Epidermal melanocyte (primary cell): ENCODE measurements around the gene TPSG1.
"Not testable (repeated sequence)": the region's sequence is repeated elsewhere in the genome, so short reads cannot be mapped to it uniquely, and the experiment has no call there.

Experiments
- DNase-seq: peaks from one replicate; pipeline ENCODE4 v3.0.0; 2011; ENCODE audit warnings: low spot score; ENCODE audit not compliant: insufficient read length

TPSG1 gene

DNA sequence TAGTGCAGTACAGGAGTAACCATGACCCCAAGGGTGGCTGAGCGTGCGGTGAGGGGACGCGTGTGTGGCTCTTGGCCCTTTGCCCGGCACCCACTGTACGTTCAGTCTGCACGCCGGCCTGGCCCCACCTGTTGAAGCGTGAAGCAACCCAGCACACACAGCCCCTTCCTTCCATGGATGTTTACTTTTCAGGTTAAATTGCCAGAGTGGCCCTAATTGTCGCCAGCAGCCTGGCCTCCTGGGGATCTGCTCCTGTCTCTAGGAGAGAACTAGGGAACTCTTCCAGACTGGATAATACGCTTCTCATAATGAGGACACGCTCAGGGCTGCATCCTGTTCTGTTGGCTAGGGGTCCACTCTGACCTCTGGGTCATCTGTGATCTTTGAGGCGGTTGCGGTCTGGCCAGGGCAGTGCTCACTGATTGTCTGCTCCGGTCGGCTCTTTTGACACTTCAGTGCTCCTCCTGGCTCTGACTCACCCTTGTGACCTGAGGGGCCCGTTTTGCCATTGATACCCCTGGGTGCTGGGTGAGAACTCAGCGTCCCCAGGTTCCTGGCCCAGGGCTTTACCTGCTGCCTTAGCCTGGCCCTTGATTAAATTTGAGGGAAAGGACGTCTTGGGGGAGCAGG is 27.7 kb downstream of the TPSG1 start:
- DNase-seq = no peak

DNA sequence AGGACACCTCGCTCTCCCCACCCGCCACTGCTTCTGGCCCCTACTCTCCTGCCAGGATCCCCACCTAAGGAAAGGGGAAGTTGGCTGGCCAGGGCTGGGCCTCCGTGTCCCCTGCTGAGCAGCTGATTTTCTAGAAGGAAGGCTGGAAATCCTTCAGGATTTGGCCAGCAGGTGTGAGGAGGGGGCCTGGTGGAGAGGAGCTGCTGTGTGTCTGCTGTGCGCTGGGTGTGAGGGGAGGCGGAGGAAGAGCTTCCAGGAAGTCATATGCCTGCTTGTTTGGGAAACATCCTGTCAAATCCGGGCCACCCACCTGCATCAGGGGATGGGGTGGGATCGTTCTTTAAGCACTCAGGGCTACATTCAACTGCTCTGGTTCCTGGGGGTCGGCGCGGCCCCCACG is 28.6 kb downstream of the TPSG1 start:
- no peak for DNase-seq

DNA sequence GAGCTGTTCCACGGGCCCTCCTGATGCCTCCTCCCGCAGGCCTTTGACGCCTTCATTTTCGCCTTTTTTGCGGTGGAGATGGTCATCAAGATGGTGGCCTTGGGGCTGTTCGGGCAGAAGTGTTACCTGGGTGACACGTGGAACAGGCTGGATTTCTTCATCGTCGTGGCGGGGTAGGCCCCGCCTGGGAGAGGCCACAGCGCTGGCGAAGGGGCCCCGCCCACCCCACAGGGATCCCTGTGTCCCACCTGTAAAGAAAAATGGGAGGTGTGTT is 29.7 kb downstream of the TPSG1 start:
- DNase-seq = no peak

DNA sequence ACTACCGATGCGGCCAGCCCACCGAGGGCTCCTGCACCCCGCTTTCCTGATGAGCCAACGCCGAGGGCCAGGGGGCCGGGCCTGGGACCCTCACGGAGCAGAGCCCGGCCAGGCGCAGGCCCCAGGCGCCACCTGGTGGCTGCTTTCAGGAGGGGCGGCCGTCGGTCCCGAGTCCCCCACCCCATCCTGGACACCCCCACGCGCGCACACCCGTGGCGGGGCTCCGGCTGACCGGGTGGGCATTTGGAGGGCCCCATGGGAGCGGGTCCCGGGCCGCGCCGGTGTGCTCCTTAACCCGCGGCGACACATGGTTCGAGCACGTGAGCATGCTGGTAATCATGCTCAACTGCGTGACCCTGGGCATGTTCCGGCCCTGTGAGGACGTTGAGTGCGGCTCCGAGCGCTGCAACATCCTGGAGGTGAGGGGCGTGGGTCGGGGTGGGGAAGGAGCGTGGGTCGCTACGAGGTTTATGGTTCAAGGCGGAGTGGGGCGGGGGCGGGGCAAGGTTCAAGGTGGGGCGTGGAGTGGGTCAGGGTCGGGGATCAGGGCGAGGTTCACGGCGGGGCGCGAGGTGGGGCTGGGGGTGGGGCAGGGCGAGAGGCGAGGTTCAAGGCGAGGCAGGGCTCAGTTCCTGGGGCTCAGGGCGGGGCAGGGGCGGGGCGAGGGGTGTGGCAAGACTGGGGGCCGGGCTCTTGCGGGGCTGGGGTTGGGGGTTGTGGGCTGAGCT is 30.2 kb downstream of the TPSG1 start:
- no peak for DNase-seq

DNA sequence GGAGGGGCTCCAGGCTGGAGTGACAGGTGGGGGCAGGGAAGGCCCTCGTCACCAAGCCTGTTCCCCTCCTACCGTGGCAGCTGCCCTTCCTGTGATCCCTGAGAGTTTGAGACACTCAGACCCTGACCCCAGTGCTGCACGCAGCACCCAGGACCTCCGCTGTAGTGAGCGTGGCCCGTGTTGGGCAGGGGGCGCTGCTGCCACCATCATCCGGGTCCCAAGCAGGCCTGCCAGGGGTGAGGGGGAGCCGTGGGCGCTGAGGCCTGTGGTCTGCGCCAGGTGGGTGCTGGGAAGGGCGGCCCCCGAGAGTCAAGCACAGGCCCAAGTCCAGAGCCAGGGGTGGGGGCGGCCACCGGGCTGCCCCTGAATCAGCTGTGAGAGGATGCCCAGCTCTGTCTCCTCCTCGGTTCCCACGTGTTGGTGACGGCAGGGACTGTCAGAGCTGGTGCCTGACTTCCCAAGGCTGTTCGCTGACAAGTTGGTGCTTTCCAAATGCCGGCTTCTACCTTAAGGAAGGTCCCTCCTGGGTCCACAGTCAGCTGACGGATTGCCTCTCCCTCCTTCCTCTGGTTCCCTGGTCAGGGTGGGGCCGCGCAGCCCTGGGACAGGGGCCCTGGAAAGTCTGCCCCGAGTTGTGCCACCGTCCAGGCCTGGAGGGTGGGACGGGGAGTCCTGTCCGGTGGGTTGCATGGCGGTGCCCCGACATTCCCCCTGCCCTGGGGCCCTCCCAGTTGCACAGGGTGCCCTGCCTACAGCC is 31.1 kb downstream of the TPSG1 start:
- DNase-seq = no peak

DNA sequence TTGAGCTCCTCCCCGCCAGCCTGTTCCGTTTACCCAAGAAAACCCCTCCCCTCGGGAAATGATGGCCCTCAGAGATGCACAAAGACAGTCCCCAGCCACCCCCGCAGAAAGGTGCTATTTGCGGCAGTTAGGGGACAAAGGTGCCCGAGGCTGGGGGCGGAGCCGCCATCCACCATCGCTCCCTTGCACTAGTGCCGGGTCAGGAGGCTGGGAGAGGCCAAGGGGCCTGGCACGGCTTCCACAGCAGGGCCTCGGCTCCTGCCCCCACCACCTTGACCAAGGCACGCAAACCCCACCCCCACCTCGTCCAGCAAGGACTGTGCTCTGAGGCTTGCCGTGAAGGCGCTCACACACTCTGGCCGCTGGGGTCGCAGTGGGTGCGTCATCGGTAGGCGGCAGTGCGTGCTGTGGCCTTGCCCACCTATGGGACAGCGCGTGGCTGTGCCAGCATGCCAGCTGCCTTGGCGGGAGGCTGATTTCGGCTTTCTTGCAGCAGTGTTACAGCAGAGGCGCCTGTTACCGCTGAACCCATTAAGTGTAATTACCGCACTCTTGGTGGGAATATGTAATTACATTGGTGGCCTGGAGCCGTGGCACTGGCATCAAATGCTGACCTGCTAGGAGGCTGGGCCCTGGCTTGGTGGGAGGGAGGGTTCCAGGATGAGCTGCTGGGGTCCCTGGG is 31.8 kb downstream of the TPSG1 start:
- DNase-seq = no peak

DNA sequence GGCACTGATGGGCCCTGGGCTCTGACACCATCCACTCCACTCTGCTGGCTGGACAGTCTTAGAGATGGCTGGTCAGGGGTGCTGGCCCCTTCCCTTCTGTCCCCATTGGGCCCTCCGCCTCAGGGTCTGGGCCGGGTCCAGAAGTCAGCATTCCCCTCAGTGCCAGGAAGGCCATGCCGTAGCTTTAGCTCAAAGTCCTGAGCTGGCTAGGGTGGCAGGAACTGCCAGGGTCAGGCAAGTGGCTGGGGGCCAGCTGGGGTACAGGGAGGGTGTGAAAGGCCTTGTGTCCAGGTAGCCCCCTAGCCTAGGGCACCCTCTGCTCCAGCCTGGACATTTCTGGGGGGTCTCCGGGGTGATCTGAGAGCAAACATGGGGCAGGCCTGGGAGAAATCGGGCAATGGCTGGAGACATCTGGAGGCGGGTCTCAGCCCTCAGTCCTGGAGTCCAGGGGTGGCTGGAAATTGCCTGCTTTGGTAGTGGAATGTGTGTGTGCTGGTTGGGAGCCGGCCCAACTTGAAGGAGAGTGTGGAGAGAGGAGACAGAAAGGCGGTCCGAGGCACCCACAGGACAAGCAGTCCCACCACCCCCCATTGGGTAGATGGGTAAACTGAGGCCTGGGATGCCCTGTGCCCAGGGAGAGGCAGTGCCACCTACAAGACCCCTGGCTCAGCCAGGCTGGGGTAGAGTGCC is 32.5 kb downstream of the TPSG1 start:
- no peak for DNase-seq

DNA sequence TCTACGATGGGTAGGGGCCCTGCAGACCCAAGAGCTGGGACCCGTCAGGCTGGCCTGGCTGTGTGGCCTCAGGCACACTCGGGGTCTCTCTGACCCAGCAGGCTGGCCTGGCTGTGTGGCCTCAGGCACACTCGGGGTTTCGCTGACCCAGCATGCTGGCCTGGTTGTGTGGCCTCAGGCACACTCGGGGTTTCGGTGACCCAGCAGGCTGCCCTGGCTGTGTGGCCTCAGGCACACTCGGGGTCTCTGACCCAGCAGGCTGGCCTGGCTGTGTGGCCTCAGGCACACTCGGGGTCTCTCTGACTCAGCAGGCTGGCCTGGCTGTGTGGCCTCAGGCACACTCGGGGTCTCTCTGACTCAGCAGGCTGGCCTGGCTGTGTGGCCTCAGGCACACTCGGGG is 34.3 kb downstream of the TPSG1 start:
- DNase-seq = not testable (repeated sequence)

DNA sequence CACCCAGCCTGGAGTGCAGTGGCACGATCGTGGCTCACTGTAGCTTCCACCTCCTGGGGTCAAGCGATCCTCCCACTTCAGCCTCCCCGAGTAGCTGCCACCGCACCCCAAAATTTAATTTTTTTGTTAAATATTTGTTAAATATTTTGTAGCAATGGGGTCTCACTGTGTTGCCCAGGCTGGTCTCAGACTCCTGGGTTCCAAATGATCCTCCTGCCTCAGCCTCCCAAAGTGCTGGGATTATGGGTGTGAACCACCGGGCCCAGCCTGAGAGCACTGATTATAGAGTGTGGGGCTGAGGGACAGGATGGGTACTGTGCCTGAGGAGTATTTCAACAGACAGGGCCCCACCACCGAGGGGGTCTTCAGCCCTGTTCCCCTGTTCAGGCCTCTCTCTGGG is 35.6 kb downstream of the TPSG1 start:
- DNase-seq = no peak

DNA sequence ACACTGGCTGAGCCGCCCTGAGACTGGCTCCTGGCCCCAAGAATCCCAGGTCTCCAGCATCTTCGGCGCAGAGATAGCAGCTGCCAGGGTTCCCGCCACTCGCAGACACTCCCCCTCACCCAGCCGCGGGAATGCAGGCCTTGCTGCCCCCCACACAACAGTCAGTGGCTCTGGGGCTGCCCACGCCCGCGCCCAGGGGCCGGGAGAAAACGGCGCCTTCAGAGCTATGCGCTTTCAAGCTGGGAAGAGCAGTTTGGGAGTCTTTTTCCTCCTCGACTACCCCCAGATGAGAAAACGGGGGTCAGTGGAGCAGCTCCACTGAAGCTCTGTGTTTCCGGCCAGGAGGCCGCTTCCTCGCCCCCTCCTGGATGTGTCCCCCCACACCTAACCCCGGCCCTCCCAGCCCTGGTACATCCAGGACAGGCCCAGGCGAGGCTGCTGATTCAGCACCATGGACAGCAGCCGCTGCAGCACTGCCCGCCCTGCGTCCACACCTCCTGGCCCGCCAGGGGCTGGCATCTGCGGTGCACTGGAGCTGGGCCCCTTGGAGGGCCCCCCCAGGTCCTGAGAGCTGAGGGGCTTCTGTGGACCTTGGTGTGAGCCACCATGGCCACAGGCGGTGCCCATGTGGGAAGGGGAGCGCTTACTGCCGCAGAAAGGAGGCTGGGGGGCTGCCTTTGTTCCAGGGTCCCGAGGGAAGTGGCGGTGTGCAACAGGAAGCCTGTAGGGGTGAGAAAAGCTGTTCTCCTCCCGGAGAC is 36.5 kb downstream of the TPSG1 start:
- DNase-seq = no peak

DNA sequence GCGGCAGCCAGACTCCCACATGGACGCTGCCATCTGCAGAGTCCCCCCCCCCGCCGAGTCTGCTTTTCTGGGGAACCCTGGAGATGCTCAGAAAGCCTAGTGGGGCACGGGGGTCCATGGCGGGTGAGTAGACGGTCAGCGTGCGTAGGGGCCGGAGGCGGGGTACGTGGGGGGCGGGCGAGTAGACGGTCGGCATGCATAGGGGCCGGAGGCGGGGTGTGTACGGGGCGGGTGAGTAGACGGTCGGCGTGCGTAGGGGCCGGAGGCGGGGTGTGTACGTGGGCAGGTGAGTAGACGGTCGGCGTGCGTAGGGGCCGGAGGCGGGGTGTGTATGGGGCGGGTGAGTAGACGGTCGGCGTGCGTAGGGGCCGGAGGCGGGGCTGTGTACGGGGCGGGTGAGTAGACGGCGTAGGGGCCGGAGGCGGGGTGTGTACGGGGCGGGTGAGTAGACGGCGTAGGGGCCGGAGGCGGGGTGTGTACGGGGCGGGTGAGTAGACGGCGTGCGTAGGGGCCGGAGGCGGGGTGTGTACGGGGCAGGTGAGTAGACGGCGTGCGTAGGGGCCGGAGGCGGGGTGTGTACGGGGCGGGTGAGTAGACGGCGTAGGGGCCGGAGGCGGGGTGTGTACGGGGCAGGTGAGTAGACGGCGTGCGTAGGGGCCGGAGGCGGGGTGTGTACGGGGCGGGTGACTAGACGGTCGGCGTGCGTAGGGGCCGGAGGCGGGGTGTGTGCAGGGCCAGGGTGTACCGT is 39.4 kb downstream of the TPSG1 start:
- DNase-seq = not testable (repeated sequence)

DNA sequence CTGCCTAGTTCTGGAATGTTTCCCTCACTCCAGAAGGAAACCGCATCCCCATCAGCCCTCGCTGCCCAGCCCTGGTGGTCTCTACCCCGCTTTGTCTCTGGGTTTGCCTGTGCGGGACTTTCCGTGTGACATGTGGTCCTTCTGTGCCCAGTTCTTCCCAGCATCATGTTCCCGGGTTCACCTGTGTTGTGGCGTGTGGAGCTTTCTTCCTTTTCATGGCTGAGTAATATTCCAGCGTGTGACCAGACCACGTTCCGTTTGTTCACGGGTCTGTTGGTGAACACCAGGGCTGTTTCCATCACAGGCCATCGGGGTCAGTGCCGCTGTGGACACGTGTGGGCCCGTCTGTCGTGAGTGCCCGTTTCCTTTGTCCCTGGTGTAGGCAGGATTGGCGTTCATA is 40.1 kb downstream of the TPSG1 start:
- no peak for DNase-seq

DNA sequence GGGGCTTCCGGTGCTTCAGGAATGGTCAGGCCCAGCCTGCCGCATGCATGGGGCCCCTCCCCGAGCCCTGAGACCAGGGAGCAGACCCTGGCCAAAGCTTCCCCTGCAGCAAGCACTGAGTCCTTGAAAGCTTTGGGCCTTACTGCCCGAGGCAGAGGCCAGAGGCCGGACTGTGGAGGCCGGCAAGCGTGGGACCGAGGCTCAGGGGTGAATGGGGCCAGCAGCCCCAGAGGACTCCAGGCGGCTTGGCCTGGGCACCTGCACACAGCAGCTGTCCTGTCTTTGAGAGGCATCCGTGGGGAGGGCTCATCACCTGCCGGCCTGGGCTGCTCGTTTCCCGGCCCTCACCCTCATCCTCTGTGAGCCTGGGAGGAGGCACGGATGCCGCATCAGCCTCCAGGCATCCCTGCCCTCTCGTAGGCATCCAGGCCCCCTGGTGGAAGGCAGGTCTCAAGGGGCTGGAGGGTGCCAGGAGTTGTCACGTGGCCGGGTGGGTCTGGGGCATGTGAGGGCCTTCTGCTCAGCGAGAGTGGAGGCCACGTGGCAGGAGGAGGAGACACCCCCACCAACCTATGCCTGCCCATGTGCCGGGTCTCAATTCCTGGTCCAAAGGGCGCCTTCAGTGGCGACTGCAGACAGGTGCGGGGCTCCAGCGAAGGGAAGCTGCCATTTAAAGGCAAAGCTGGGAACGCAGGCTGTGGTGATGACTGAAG is 40.8 kb downstream of the TPSG1 start:
- DNase-seq = no peak

DNA sequence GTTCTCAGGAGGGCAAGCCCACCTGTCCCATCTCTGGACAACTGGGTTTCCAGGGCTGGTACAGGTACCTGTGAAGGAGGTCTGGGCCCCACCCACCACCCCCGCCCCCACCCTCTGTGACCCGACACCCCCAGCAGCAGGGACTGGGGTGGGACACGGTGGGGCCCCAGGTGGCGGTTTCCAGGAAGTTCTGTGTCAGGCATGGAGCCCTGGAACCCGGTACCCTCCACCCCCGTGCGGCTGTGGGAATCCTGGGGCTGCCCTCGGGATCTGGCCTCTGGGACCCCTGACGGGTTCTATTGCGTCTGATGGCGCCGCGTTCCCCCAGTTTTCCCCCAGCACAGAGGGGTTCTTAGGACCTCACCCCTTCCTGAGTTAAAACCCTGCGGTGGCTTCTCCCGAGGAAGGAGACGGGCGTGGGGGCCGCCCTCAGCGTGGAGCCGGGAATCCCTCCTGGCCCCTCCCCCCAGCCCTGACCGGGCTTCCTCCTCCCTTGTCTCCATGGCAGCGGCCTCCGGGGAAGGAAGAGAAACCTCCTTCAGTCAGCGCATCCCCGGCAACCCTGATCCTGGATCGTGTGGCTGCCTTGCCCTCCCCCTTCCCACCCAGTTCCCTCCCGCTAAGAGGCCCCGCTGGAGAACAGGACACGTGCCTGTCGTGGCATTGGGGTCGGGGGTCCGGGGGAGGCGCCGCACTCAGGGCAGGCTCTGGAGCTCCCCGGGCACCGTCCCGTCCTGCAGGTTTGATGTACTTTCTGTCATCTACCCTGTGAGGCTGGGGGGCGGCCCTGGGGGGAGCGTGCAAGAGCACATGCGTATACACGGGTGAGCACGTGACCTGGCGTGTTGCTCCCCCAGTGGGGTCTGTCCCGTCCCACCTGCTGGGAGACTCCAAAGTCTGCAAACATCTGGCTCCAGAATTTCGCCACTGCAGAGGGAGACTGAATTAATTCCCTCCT is 41.8 kb downstream of the TPSG1 start:
- DNase-seq = no peak

DNA sequence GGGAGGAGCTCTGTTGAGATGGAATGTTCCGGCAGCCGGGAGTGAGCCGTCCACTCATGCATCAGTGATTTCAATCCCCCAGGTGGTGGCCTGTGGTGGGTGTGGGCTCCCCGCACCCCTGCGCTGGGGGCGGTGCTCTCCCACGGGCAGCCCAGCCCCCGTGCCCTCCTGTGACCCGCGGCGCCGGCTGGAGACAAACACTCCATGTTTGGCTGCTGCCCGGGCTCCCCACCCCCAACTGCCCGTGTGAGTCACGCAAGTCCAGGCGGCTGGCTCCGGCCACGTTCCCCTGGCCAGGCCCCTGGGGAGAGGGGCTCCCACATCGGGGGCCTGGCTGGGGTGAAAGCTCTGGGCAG is 42.8 kb downstream of the TPSG1 start:
- no peak for DNase-seq

DNA sequence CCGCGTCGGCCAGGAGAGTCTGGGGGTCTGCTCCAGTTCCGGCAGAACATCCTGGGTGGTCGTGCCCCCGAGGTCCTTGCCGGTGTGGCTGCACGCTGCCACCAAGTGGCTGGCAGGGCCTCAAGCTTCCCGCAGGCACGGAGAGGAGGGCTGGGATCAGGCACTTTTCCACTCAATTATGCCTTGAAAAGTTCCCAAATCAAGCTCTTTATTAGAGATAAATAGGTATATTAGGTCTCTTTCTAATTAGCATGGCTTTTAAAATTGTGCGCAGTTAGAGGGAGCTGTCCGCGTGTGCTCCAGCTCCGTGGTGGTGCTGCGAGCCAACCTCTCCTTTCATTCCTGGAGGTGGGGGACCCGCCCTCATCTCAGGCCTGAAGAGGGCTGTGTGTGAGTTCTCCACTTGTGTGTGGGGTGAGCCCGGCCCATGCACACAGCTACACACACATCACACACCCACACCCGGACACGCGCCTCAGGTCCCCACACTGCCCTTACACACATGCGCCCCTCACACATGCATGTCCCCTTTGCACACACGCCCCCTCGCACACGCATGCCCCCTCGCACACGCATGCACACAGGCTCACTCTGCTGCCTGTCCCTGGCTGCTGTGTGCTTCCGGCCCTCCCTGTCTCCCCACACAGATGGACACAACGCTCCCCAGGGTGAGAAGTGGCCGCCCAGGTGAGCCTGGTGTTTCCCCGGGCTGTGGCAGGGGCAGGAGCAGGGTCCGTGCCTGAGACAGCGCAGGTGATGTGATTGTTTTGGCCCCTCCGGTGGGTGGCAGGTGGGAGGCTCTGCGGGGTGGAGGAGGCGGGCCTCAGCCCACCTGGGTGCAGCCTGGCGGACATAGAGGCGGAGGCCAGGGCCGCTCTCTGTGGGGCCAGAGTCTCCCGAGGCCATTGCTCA is 43.4 kb downstream of the TPSG1 start:
- DNase-seq = no peak
